PC-9 (cell line): Measurements from ENCODE around the gene CCDC170.

ENCODE experiments used
- EZH2 ChIP-seq: fragments of 200-600 bp; sonication (generic); IDR thresholded peaks from 2 replicates; pipeline ENCODE4 v1.8.0; 2017; ENCODE audit warnings: antibody characterized with exemption, low read depth
- TF ChIP-seq, protein P1 (sequence below): fragments of 200-600 bp; sonication (generic); conservative IDR thresholded peaks from 2 replicates; pipeline ENCODE4 v1.6.1; 2017; ENCODE audit warnings: mixed run types, antibody characterized with exemption, mild to moderate bottlenecking, moderate library complexity

DNA sequence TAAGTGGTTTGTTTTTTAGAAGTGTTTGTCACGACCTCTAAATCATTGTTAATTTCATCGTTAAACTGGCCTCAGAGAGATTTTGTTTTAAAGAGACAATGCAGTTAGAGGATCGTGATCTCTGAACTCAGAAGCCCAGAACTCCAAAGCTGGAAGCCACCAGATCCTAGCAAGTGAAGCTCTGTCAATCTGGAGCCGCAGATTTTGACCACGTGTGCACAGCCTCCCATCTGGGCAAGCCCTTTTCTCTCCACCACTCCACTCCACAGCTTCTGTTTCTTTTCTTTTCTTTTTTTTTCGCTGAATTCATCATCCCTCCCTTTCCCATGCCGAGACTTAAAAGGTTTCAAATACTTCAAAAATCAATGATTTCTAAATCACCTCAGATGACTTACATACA lies 171.5 kb downstream of the CCDC170 start:
- TF ChIP-seq, protein P1, sequence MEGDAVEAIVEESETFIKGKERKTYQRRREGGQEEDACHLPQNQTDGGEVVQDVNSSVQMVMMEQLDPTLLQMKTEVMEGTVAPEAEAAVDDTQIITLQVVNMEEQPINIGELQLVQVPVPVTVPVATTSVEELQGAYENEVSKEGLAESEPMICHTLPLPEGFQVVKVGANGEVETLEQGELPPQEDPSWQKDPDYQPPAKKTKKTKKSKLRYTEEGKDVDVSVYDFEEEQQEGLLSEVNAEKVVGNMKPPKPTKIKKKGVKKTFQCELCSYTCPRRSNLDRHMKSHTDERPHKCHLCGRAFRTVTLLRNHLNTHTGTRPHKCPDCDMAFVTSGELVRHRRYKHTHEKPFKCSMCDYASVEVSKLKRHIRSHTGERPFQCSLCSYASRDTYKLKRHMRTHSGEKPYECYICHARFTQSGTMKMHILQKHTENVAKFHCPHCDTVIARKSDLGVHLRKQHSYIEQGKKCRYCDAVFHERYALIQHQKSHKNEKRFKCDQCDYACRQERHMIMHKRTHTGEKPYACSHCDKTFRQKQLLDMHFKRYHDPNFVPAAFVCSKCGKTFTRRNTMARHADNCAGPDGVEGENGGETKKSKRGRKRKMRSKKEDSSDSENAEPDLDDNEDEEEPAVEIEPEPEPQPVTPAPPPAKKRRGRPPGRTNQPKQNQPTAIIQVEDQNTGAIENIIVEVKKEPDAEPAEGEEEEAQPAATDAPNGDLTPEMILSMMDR, result no peak
- TF ChIP-seq EZH2, result no peak
